Left ventricle myocardium inferior (tissue), 1 donor: ENCODE data around the gene MRPL18. TPM values are rescaled to one million over a fixed set of nuclear protein-coding genes. Genes with fewer than 3 reads are reported as not detected.
A peak's percentile ranks its signal among the peaks of the same experiment; 100 is the strongest.
"Not testable (repeated sequence)": the region's sequence is repeated elsewhere in the genome, so short reads cannot be mapped to it uniquely, and the experiment has no call there.

Experiments used
- DNase-seq: peaks from one replicate; pipeline ENCODE4 v3.0.0-alpha.2; 2020
- H3K27ac ChIP-seq: fragments of 200-600 bp; replicated peaks from 2 replicates; pipeline ENCODE4 v1.8.0; 2021
- H3K27me3 ChIP-seq: fragments of 200-600 bp; 2 replicates; pipeline ENCODE4 v1.8.0; 2021; ENCODE audit warnings: low read depth
- H3K36me3 ChIP-seq: fragments of 200-600 bp; 2 replicates; pipeline ENCODE4 v1.8.0; 2021
- H3K4me1 ChIP-seq: fragments of 200-600 bp; 2 replicates; pipeline ENCODE4 v1.8.0; 2021
- H3K4me3 ChIP-seq: fragments of 200-600 bp; 2 replicates; pipeline ENCODE4 v1.8.0; 2021; ENCODE audit warnings: mild to moderate bottlenecking, moderate library complexity
- H3K9me3 ChIP-seq: fragments of 200-600 bp; replicated peaks from 2 replicates; pipeline ENCODE4 v1.8.0; 2021
- intact Hi-C: fragments of 100-400 bp; cut with micrococcal nuclease; formaldehyde crosslinking; loops from one replicate; pipeline ENCODE4 v1.11.0; 2022
- long read RNA-seq: library from polyadenylated mRNA; unstranded; transcript quantifications from one replicate; pipeline ENCODE4 v2.0.0, GENCODE V29; 2021
- total RNA-seq: library from RNA; stranded (reverse); fragmentation: NEBNext Ultra II Directional; extraction: Animal tissue kit (Norgen Biotek cat#: 25700); gene quantifications from one replicate; pipeline ENCODE4 v1.2.1, GENCODE V29; 2021
- TF ChIP-seq, protein P1 (sequence below): fragments of 200-600 bp; IDR thresholded peaks from 2 replicates; pipeline ENCODE4 v1.8.0; 2021; ENCODE audit warnings: antibody characterized with exemption, mild to moderate bottlenecking, borderline replicate concordance
- donor health status: DM: no; HTN: yes; CAD: no; lungs with severe emphysema.

The MRPL18 gene
- 60.2 TPM for total RNA-seq
- long read RNA-seq, transcript MRPL18-201 (4 exons, 978 nt) = major isoform, 34 of 41 reads
- long read RNA-seq, partial matches to known transcripts = 0 of 41 reads
- long read RNA-seq, other reads (novel, unspliced or antisense) = 7 of 41 reads

- Histone ChIP-seq H3K4me3 (peak within 1 kb of the TSS; percentile 89), H3K27me3 (no peaks in the 10 kb centered on the region), H3K9me3 (no peaks in the 10 kb centered on the region), H3K36me3 (peaks cover 50% of the 10 kb centered on the region), H3K27ac (peak within 1 kb of the TSS; percentile 99), H3K4me1 (peaks cover 81% of the 10 kb centered on the region)
- TF ChIP-seq, protein P1, sequence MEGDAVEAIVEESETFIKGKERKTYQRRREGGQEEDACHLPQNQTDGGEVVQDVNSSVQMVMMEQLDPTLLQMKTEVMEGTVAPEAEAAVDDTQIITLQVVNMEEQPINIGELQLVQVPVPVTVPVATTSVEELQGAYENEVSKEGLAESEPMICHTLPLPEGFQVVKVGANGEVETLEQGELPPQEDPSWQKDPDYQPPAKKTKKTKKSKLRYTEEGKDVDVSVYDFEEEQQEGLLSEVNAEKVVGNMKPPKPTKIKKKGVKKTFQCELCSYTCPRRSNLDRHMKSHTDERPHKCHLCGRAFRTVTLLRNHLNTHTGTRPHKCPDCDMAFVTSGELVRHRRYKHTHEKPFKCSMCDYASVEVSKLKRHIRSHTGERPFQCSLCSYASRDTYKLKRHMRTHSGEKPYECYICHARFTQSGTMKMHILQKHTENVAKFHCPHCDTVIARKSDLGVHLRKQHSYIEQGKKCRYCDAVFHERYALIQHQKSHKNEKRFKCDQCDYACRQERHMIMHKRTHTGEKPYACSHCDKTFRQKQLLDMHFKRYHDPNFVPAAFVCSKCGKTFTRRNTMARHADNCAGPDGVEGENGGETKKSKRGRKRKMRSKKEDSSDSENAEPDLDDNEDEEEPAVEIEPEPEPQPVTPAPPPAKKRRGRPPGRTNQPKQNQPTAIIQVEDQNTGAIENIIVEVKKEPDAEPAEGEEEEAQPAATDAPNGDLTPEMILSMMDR = no peak
- peak; percentile 93 for DNase-seq
- intact Hi-C loops = no loop called here
Measured at GRCh38 chr6:159790149-159790955, at the start of gene MRPL18. TSS of gene MRPL18 (plus strand) at chr6:159790467. CDS start at chr6:159790588, 121 bp downstream.

- Histone ChIP-seq H3K27ac (no peak overlapping the region), H3K9me3 (no peaks in the 10 kb centered on the region), H3K27me3 (no peaks in the 10 kb centered on the region), H3K4me1 (peaks cover 45% of the 10 kb centered on the region), H3K4me3 (no peak overlapping the region), H3K36me3 (peaks cover 68% of the 10 kb centered on the region)
- no peak for DNase-seq
- TF ChIP-seq, protein P1 = no peak
- intact Hi-C loops = no loop called here
Measured at GRCh38 chr6:159742165-159742564, 48.1 kb upstream of the MRPL18 start.

- H3K27me3 ChIP-seq = no peaks in the 10 kb centered on the region
- intact Hi-C loops = no loop called here
- peaks cover 37% of the 10 kb centered on the region for H3K4me1 ChIP-seq
- H3K9me3 ChIP-seq = no peaks in the 10 kb centered on the region
- TF ChIP-seq, protein P1 = no peak
- DNase-seq = no peak
- H3K4me3 ChIP-seq = no peak overlapping the region
- H3K27ac ChIP-seq = peak overlapping the region; percentile 60
- peaks cover 97% of the 10 kb centered on the region for H3K36me3 ChIP-seq
Measured at GRCh38 chr6:159745081-159745480, 45.2 kb upstream of the MRPL18 start.

GRCh38 chr6:159746759-159747158 lies 43.5 kb upstream of the MRPL18 start:
- DNase-seq = no peak
- TF ChIP-seq, protein P1 = no peak
- peak overlapping the region; percentile 60 for H3K27ac ChIP-seq
- H3K4me1 ChIP-seq = peaks cover 37% of the 10 kb centered on the region
- no peaks in the 10 kb centered on the region for H3K27me3 ChIP-seq
- H3K4me3 ChIP-seq = no peak overlapping the region
- no peaks in the 10 kb centered on the region for H3K9me3 ChIP-seq
- intact Hi-C loops = no loop called here
- H3K36me3 ChIP-seq = peaks cover 95% of the 10 kb centered on the region

GRCh38 chr6:159748127-159748526 lies 42.1 kb upstream of the MRPL18 start:
- H3K27ac ChIP-seq, DNase-seq, H3K4me3 ChIP-seq, intact Hi-C loops, H3K9me3 ChIP-seq, H3K27me3 ChIP-seq: not testable (repeated sequence)
- H3K36me3 ChIP-seq = peaks cover 95% of the 10 kb centered on the region
- H3K4me1 ChIP-seq = peaks cover 37% of the 10 kb centered on the region

DNA sequence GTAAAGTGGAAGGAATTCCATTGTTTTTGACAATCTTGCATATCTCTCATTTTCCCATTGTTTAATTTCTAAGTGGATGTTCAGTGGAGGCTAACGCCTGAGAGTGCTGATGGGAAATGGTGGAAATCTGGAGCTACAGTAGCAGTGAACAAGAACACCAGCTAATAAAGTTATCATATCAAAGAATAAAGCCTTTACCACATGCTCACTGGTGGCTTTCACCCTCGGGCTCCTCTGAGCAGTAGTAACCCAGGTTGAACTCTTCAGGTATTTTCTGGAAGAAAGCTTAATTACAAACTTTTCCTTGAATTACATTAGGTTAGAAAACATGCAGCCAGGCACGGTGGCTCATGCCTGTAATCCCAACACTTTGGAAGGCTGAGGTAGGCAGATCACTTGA lies 38.8 kb upstream of the MRPL18 start:
- DNase-seq = no peak
- TF ChIP-seq, protein P1 = no peak
- Histone ChIP-seq H3K27ac (no peak overlapping the region), H3K4me3 (no peak overlapping the region), H3K27me3 (no peaks in the 10 kb centered on the region), H3K4me1 (peaks cover 27% of the 10 kb centered on the region), H3K9me3 (no peaks in the 10 kb centered on the region), H3K36me3 (peaks cover 93% of the 10 kb centered on the region)
- intact Hi-C loops = no loop called here
